ENCODE measurements around the gene HOXB3.

Gene HOXB3

DNA sequence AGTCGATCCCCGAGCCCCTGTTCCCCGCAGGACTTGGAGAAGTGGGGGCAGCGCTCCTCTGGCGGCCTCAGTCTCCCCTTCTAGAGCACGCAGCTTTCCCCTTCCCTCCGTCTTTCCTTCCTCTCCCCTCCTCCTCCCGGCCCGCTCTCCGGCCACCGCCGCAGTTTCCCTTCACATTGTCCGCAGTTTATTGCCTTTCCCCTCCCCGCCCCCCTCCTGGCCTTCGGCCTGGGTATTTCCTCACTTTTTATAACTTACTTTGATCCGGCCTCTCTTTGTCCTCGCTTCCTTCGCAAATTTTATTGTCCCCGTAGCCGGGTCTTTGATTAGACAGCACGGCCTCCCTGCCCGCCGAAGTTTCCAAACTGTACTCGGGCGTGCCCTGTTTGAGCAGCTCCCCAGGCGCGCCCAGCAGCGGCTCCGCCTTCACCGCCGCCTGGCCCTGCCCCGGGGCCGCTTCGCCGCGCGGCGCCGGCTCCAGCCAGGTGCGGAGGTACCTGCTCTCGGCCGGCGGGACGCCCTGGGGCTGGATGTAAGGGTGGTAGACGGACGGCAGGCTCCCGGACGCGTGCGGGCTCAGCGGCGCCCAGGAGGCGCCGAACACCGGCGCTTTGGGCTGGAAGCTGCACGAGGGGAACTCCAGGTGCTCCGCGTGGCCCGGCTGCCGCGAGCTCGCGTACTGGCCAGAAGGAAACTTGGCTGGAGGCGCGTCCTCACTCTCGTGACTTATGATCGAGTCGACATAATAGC, 35.6 kb upstream of the HOXB3 start:
- no peak for DNase-seq (ENCODE audit: low read depth, low spot score)

DNA sequence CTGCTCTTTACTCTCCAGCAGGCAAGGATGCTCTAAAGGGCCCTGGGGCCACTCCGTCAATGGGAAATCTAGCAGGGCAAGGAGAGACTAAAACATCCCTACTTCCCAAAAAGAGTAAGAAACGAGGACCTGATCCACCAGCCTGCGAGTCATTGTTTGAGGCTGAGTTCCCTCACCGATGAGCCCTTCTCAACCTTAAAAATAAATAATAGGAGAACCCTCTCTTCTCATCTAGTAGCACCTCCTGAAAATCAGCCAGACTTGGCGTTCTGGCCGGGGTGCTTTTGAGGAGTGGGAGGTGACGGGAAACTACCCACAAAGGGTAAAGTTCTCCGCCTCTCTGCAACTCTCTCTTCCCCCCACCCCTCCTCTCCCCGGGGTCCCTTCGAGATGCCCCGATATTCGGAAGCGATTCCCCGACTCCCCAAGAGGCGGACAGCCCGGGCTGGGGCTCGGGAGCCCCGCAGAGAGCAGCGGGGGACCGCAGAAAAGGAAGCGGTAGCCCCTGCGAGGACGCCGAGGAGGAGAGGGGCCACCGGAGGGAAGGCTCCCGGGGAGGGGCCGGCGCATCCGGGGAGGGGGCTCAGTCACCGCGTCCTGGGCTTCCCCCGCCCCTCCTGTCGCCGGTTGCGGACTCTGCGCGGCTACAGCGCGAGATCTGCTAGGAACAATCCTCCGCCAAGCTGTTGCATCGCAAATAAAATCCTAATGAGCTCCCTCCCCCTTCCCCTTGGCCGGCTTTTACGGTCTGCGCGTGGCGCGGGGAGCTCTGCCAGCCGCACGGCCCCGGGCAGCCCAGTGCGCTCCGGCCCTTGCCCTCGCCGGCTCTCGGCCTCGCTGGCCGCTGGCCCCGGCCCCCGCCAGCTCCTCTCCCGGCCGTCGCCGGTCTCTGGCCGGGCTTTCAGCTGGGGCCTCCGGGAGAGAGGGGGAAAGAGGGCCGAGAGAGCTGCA, 34.8 kb upstream of the HOXB3 start:
- no peak for DNase-seq (ENCODE audit: low read depth, low spot score)

DNA sequence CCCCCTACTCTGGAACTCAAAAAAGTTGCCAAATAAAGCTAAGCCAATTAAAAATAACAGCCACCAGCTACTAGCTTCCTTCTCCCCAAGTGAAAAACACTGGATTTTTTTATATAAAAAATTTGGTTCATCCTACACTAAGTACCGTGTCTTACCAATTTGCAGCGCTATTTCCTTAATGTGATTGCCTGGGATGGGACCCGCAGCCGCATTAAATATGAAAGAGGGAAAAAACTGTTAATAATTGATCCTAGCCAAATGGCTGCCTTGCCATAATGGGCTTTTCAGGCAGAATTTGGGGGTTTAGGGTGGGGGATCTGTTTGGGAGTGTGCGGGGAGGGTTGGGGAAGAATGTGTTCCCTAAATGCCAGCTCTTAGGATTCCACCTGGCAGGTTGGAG, 34.1 kb upstream of the HOXB3 start:
- no peak for DNase-seq (ENCODE audit: low read depth, low spot score)

DNA sequence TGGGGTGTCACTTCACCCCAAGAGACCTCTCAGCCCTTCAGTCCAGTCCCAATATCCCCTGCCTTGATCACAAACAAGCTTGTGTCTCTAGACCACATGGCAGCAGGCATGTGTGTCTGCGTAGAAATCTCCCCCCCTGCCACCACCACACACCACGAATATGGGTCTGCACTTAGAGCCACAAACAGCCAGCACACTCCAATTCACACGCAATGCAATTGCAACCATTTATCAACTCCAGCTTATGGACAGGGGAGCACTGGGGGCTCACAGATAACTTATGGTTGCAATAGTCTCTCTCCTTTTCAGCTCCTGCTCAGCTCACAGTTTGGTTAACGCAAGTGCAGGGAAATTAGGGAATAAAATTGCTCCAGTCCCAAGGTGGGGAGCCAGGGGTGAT, 33.5 kb upstream of the HOXB3 start:
- no peak for DNase-seq (ENCODE audit: low read depth, low spot score)

DNA sequence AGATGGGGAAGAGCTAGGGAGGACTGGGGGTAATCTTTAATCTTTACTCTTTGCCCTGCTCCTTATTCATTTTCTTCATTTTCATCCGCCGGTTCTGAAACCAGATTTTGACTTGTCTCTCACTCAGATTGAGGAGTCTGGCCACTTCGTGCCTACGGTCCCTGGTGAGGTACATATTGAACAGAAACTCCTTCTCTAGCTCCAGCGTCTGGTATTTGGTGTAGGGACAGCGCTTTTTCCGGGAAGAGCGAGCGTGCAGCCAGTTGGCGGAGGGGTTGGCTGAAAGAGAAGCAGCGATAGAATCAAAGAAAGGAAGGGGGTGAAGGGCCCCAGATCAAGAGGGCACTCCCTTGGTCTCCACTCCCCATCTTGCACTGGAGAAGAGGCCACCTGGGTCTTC, 32.8 kb upstream of the HOXB3 start:
- no peak for DNase-seq (ENCODE audit: low read depth, low spot score)

DNA sequence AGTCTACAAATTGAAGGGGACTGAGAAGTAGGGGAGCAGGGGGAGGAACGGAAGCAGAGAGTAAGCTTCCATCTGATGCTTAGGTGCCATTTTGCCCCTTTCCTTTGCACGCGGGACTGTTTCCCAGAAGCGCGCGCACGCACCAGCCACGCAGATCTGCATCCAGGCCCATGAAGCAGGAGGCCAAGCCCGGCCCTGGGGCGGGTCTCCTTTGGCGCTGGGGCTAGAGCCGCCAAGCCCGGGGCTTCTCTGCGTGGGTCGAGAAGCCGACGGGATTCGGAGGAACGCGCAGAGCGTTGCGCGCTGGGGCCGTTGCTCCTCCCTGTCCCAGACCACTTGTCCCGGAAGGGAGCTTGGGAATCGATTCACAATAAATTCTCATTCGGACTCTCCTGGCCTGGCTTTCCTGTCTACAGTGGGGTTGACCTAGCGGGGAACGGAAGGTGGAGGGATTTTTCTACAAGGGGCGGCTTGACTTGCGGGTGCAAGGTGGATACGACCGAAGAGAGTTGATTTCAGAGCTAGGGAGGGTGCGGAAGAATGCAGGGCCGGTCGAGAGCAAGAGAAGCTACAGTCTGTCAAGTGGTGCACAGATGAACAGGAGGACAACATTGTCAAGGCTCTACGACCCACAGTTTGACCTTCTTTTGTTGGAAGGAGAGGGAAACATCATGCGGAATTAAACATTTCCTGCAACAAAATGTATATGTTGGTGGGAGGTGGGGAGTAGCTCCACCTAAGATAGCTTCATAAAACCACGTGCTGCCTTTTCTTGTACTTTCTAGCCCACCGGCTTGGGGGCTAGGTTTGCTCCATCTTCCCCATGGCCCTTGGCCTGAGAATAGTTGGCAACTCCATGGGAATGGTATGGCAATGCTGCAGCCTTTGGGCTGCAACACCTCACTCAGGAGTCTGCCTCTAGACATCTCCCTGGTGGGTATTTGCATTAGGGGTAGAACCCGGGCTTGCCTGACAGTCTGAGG, 31.7 kb upstream of the HOXB3 start:
- no peak for DNase-seq (ENCODE audit: low read depth, low spot score)

DNA sequence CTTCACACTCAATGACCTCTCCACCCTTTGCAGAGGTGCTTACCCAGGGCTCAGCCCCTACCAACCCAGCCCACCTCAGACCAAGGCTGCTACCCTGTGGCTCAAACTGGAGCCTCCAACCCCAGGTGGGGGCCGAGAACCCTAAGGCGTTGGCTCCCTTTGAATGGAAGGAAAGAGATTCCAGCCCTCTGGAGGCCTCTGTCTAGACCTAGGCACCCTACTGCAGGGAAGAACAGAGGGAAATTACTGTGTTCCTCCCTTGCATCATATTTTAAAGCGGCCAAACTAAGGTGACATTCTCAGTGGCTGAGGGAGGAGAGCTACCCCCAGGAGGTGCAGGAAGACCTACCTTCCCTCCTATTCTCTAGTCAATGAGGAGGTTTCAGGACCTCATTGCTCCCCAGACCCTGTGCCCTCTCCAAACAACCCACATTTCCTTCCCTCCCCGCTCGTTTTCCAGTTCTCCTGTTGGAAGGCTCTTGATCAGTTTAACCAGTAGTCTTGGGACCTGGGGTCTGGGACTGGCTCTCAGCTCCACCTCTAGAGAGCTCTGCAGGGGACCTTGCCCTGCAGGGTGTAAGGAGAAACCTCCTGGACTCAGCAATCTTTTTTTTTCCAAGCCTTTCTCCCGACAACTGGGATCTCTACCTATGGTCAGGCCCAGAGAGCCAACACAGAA, 30.6 kb upstream of the HOXB3 start:
- DNase-seq (ENCODE audit: low read depth, low spot score): no peak

DNA sequence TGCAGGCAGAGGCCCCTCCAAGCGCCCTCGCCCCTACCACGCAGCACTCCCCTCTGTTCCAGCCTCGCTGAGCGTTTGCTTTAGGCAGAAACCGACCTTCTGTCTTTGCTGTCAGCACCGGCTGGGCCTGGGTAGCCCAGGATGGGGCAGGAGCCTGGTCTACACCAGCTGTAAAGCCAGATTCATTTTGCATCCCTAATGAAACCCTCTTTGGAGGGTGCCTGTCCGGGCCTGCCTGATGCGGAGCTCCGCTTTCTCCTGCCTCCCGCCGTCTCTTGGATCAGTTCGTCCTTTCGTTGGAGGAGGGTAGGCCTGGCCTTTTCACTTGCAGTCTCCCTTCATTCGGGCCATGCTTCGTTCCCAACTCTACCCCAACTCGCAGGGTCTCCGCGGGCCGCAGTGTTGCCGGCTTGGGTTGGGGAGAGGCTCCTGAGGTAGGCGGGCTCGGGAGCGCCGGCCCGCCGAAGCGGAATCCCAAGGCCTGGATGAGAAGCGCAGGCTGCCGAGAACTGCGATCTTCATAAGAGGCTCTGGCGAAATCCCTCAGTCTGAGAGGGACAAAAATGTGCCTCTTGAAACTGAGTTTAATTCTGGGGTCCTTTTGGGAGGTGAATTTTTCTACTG, 29.9 kb upstream of the HOXB3 start:
- DNase-seq (ENCODE audit: low read depth, low spot score): no peak

DNA sequence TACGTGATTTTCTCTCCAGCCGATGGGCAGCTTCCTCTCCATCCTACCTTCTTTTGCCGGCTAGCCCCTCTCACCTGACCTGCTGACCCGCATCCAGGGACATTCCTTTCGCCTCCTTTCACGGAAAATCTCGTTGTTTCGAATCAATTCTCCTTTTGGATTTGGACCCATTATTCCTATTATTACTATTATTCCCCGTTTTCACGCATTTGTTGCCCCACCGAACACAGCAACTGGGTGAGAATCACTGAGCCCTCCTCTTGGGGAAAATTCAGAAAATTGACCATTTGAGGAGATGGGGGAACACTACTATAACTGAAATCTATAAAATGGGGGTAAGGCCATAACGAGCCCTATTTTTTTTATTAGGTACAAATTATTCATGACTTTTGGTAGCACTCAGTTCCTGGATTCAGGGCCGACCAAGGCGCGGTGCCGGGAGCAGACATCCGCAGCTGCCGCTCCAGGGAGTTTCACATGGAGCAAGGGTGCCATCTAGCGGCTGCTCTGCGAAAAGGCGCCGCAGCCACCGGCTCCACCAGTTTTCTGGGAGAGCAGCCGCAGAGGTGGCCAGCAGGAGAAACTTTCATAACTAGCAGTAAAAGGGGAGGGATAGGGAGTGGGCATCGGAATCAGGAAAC, 28.3 kb upstream of the HOXB3 start:
- DNase-seq (ENCODE audit: low read depth, low spot score): no peak

DNA sequence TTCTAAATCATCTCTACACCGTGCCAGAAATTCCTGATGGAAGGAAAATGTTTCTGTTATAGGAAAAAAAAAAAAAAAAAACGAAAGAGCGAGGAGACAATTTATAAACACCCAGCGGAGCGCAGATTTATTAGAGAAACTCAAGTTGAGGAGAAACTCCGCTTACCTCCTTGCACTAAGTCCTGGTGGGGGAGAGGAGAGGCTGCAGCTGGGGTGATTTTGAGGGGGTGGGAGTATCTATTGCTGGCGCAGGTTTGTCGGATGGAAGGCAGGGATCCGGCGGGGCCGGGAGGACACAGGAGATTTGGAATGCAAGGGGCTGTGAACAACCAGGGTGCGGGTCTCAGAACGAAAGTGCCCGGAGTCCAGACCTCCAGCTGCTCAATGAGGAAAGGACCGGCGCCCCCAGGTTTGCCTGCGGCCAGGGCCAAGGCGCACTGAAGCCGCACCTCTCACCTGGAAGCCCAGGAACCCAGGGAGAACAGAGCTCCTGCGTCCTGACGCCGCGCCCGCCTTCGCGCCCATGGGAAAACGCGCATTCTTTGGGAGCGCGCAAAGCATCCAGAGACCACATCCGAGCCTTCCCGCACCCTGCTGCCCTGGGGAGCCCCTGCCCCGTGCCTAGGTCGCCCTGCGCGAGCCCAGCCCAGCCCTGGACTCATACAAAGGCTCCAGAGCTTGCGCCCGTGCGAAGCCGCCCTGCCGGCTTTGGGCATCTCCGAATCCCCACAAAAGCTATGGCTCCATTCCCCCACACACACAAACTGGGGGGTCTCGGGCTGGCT, 27.6 kb upstream of the HOXB3 start:
- no peak for DNase-seq (ENCODE audit: low read depth, low spot score)

DNA sequence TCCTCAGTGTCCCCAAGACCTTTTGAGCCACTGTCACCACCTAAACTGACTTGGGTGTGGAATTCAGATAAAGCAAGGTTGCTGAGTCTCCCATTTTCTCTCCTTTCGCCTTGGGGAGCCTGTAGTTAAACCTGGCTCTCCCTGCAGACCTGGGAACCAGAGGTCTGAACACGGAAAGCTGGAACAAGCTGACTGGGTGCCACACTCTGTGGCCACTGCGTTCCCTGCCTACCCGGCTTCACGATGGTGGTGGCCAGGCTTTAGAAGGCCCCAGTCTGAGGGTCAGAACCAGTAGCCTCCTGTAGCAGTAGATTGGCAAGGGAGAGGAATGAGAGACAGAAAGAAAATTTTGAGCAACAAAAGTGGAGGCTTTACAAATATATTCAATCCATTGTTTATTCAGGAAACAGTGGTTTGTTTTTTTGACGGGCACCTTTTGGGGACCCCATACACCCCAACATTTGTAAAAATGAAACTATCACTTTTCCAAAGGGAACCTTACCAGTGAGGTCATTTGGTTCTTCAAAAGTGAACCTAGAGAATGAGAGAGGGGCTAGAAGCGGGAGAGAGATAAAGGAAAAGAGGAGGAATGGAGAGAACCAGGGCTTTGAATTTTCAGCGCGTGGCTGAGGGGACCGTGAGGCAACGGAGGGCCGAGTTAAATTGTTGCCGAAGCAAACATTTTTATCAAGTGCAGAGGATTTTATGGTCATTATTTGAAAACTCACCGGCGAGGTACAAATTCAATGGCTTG, 26.9 kb upstream of the HOXB3 start:
- DNase-seq (ENCODE audit: low read depth, low spot score): no peak

DNA sequence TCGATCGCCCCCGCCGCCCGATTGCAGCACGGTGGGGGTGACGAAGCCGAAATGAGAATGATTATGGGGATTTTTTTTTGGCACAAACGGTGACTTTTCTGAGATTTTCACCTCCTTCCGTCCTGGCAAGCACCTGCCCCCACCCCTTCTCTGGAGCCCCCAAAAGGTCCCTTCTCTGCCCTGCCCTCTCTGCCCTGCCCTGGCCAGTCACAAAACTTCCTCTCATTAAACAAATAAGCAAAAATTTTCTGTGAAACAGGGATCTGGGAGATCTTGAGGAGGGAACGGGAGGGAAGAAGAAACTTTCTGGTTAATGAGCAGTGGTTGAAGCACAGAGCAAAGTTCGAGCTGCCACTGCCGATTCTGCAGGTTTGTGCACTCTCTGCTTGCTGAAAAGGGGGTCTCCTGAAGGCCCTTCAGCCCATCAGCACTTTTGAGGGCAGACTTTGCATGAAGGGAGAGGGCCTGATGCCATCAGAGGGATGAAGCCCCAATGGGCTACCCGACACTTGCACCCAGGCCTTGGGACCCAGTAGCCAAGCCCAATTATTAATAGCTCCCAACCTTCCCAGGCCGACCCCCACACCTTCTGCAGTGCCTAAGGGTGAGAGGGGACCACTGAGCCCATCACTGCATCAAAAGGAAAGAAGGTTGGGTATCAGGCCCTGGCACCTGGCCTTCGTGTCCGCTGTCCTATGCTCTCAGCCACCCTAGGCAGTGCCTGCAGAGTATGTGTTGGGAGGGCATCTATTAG, 26.1 kb upstream of the HOXB3 start:
- DNase-seq (ENCODE audit: low read depth, low spot score): no peak

DNA sequence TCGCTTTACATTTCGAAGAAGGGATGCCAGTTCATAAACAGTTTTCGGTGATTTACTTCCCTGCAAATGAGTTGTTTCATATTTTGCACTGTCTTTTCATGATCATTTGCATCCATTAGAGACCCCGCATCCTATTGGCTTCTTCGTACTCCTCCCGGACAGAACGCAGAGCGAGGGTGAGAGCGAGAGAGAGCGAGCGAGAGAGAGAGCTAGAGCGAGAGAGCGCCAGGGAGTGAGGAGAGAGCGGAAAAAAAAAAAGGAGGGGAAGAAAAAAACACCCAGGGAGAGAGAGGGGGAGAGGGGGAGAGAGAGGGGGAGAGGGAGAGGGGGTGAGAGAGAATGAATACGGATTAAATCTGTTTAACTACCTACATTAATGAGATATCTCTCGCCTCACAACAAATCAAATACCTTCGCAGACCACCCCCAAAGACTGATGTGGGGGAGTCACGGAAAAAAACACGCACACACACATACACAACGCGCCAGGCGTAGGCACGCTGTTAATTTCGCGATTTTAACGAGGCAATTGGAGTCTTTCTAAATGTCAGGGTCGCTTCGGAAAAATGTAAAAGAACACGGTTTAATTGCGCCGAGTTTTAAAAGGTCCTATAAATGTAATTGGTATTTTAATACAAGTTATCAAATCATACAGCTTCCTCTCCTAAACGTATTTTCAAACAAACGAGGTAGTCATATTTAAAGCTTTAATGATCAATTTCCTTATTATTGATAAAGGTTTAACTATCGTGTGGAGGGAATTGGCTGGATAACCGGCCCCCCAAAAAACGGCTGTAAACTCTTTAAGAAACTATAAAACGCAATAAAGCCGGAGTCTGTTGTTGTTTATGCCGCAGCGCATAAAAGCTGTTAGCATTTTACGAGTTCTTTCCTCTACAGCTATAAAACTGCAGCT, 25.3 kb upstream of the HOXB3 start, which contains the start of gene HOXB8:
Gene HOXB8 (minus strand): TSS at position 246 of the 916 bp plus-strand sequence. CDS start 588 bp downstream, outside the sequence.
- no peak for DNase-seq (ENCODE audit: low read depth, low spot score)

DNA sequence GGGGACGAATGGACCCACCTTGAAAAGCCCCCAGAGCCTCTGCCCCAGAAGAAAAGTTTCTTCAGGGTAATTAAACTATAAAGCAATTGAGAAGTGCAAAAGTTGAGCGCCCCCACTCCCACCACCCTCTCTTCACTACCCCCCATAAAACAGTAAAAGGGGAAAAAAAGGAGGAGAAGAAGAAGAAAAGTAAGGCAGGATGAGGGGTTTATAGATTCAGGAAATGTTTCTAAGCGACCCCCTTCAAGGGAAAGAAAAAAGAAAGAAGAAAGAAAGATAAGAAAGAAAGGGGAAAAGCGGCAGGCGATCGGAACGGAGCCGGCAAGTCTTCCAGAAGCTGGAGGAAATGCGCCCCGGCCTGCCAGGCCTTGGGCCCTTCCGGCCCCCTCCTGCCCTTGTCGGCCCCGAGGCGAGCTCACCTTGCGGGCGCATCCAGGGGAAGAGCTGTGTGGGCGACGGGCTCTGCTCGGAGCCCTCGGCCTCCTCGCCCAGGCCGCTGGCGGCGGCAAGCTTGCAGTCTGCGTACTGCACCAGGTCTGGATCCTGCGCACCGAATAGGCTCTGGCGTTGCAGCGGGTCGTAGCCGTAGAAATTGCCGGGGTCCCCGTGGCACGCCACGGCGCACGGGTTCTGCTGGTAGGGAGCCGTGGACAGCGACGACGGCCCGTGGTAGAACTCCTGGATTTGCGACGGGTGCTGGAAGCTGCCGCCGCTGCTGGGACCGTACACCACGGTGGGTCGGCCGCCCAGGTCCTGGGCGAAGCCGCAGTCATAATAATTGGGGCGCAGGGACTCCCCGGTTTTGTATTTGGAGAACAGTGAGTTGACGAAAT, 24.0 kb upstream of the HOXB3 start:
- DNase-seq (ENCODE audit: low read depth, low spot score): no peak

DNA sequence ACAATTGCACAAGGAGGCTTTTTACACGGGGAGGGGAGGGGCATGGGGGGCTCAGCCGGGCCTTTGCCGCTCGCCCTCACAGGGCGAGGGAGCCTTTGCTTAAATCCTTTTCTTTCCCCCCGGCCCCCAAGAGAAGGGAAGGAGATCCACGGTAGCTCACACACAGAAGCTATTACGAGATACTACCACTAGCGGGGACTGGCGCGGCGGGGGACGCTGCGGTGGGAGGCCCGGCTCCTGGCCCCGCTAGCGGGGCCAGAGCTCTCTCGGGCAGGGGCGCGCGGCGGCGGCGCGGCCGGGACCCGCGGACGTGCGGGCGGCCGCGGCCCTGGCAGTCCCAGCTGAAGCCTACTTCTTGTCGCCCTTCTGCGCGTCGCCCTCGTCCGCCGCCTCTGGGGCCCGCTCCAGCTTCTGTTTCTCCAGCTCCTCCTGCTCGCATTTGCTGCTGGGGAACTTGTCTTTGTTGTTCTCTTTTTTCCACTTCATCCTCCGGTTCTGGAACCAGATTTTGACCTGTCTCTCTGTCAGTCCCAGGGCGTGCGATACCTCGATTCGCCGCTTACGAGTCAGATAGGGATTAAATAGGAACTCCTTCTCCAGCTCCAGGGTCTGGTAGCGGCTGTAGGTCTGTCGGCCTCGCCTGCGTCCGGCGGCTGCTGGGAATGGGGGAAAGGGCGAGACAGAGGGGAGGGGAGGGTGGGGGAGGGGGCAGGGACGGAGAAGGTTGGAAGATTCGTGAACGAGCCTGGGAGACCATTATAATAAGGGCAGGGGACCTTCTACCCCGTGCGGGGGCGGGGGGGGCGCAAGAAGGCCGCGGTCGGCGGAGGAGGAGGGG, 23.0 kb upstream of the HOXB3 start:
- no peak for DNase-seq (ENCODE audit: low read depth, low spot score)

Data from iPS DF 19.7 (cell line).